ENCODE measurements around the gene ZBP1. TPM values are rescaled to one million over a fixed set of nuclear protein-coding genes. Genes with fewer than 3 reads are reported as not detected.

ZBP1 gene
- total RNA-seq, 4 donors from 2014 or later, result 0.57 to 1.0 (median 0.88) TPM; not detected in 1

GRCh38 chr20:57612916-57613315 is 7.3 kb downstream of the ZBP1 start:
- no peak for TF ChIP-seq CTCF (IDR thresholded peaks at IDR 0.05; ENCODE audit: low read depth)

DNA sequence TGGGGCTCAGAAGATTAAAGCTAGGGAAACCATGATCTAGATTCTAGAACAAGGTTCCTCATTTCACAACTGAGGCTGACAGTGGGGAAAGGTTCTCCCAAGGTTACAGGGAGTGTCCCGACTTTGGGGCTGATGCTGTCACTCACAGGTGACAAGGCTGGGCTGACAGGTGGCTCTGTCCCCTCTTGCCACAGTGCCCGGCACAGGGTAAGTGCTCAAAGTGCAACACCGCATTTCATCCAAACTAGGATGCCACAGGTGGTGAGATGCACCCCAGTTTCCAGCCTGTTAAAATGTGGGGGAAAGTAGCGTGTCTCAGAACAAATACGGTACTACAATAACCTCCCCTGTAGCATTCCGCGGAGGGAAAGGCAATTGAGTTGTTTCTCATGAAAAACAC is 7.8 kb downstream of the ZBP1 start:
- TF ChIP-seq CTCF (IDR thresholded peaks at IDR 0.05; ENCODE audit: low read depth), result no peak

DNA sequence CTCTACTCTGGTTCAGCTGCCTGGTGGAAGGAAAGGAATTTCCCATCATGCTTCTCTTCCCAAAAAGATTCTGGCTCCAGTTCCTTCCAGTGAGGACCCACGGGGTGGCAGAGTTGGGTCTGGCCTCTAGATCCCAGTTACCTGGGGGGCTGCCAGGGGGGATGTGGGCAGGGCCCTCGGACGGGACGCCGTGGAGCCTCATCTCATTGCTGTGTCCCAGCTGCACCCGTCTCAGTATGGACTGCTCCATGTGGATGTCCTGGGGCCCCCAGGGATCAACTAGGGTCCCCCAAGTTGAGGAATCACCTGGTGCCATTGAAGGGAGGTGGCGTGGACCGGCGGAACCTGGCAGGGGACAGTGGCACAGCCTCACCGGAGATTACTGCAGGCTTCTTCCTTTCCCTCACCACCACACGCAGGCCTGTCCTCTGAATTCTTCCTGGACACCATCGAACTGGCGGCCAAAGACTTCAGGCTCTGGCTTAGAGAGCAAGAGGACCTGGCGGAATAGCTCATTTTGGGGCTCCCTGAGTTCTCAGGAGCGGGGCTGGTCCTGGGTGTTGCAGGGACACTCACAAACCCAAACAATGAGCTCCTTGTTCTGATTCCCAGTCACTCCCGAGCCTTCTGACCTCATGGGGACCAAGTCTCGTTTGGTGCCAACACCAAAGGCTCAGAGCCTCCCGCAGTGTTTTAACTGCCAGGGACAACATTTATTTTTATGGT is 8.5 kb downstream of the ZBP1 start:
- no peak for TF ChIP-seq CTCF (IDR thresholded peaks at IDR 0.05; ENCODE audit: low read depth)

DNA sequence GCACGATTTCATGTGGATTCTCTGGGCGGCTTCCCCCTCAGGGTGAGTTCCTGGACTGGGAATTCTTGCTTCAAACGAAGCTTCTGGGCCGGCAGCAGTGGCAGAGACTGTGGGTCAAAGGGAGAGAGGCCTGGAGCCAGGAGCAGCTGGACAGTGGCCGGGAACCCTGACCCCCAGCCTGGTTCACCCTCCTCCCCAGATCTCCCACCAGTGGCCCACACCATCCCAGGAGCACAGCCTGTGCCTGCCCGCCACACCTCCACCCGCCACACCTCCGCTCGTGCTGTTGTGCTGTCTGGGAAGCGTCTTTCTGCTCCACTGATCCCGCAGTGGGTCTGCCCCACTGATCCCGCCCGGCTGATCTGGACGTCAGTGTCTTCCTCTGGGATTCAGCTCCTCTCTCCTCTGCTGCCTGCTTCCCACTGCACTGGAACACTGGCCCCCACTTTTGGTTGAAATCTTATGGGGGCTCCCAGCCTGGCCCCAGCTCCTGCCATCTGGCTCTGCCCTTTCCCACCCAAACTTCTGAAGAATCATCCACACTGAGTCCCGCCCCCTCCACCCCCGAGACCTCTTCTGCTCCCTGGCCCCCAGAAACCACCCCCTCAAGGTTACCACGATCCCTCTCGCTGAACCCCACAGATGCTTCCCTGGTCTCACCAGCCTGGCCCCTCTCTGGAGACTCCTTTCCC is 9.8 kb downstream of the ZBP1 start:
- TF ChIP-seq CTCF (IDR thresholded peaks at IDR 0.05; ENCODE audit: low read depth), result no peak

- no peak for TF ChIP-seq CTCF (IDR thresholded peaks at IDR 0.05; ENCODE audit: low read depth)
Measured at GRCh38 chr20:57609842-57610167, 10.4 kb downstream of the ZBP1 start.

DNA sequence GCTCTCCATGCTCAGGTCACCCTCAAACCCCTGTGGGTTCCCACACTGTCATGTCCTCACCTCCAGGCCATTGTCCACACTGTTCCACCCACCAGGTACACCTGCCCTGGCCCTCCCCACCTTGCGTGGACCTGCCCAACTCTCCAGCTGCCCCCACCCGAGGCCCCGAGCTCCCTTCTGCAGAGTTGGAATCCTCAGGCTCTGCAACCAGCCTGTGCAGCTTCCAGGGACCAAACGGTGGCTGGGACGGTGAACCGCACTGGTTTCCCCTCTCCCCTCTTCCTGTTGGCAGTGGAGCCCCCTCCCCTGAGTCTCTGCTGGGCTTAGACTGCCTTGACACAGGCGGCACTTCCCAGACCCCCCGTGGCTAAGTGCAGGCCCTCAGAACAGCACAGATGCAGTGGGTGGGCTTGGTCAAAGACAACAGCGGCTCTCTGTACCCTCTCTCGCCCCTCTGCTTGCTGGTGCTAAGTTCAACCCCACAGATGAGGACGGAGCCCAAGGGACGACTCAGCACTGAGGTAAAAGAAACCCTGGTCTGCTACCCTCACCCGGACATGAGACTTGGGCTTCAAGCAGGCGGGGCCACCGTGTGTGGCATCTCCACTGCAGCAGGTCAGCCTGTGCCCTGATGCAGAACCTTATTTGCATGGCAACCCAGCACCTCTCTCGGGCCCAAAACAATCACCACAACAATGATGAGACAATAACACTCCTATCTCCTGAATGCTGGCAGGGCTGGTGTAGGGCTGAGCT is 11.0 kb downstream of the ZBP1 start:
- TF ChIP-seq CTCF (IDR thresholded peaks at IDR 0.05; ENCODE audit: low read depth), result no peak

DNA sequence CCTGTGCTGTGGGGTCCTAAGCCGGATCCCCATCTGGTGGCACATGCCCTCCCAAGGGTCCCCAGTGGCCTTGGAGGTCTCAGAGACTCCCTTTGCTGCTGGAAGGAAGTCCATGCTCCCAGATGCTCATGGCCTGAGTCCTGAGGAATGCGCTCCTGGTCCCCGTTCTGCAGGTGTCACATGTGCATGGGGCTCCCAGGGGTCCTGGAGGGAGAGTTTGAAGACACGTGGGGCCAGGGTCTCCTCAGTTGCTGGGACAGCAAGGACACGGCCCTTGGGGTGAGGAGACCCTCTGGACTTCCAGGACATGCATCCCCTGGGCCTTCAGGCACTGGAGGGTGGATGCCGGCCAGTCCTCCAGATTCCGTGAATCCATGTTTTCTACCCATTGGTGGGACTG is 11.7 kb downstream of the ZBP1 start:
- no peak for TF ChIP-seq CTCF (IDR thresholded peaks at IDR 0.05; ENCODE audit: low read depth)
